AG09319 (cell line): Measurements from ENCODE around the gene NLRP5.
"Not testable (repeated sequence)": the region's sequence is repeated elsewhere in the genome, so short reads cannot be mapped to it uniquely, and the experiment has no call there.

ENCODE experiments used
- DNase-seq: peaks from one replicate; pipeline ENCODE4 v3.0.0-alpha.2; 2010; ENCODE audit warnings: low read depth; ENCODE audit errors: extremely low read depth
- TF ChIP-seq, protein P1 (sequence below): IDR thresholded peaks from 2 replicates; pipeline ENCODE4 v1.5.1; 2011; ENCODE audit warnings: low read depth, mild to moderate bottlenecking, inconsistent platforms, low read length, moderate library complexity

The NLRP5 gene

GRCh38 chr19:55986487-55986886 lies at the start of gene NLRP5:
Gene NLRP5, plus strand, starts transcription at chr19:55986775.
- no peak for DNase-seq
- TF ChIP-seq, protein P1, sequence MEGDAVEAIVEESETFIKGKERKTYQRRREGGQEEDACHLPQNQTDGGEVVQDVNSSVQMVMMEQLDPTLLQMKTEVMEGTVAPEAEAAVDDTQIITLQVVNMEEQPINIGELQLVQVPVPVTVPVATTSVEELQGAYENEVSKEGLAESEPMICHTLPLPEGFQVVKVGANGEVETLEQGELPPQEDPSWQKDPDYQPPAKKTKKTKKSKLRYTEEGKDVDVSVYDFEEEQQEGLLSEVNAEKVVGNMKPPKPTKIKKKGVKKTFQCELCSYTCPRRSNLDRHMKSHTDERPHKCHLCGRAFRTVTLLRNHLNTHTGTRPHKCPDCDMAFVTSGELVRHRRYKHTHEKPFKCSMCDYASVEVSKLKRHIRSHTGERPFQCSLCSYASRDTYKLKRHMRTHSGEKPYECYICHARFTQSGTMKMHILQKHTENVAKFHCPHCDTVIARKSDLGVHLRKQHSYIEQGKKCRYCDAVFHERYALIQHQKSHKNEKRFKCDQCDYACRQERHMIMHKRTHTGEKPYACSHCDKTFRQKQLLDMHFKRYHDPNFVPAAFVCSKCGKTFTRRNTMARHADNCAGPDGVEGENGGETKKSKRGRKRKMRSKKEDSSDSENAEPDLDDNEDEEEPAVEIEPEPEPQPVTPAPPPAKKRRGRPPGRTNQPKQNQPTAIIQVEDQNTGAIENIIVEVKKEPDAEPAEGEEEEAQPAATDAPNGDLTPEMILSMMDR = no peak

DNA sequence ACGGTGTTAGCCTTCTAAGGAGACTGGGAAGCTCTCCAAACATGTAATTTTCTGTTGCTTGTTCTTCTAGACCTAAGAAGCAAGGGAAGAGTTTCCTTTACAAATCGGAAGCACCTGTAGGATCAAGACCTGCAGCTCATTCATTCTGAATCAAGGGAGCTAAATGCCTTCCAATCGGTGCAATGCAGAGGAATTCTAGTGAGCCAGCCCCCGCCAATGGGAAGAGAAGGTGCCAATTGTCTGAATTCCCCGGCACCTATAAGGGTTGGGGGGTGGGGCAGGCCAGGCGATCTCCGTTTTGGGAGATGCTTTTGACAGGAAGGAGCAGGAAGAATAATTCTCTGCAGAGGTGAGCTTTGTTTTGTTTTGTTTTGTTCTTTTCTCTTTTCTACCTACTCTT lies 47.4 kb upstream of the NLRP5 start:
- DNase-seq = no peak
- TF ChIP-seq, protein P1 = no peak

GRCh38 chr19:55940306-55940705 lies 46.3 kb upstream of the NLRP5 start:
- no peak for DNase-seq
- TF ChIP-seq, protein P1 = no peak

- DNase-seq = no peak
- TF ChIP-seq, protein P1 = no peak
Measured at GRCh38 chr19:55947532-55947931, 39.0 kb upstream of the NLRP5 start, which contains the start of gene NLRP8. Gene NLRP8, plus strand, starts transcription at chr19:55947832.

DNA sequence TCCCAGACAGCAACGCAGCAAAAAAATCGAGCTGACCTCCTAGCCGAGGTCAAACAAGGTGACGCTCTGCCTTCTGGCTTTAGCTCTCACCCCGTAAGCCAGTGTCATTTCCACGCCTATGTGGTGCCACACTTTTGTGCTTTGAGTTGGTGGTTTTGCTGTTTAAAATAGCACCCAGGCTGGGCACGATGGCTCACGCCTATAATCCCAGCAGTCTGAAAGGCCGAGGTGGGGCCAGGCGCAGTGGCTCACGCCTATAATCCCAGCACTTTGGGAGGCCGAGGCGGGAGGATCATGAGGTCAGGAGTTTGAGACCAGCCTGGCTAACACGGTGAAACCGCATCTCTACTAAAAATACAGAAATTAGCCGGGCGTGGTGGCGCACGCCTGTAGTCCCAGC lies 36.0 kb upstream of the NLRP5 start:
- DNase-seq = not testable (repeated sequence)

DNA sequence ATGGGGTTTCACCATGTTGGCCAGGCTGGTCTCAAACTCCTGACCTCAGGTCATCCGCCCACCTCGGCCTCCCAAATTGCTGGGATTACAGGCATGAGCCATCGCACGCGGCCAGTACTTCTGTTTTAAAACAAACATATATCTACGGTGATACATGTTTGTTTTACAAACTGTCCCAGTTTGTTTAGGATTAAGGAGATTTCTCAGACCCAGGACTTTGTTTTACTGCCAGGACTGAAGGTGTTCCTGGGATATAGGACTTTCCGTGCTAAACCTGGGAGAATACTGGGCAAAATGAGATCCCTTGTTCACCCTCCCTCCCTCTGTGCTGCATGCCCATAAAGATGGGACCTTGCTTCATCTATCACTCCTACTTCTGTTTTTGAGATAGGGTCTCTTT lies 30.1 kb upstream of the NLRP5 start:
- TF ChIP-seq, protein P1 = no peak
- no peak for DNase-seq

GRCh38 chr19:55958356-55958755 lies 28.2 kb upstream of the NLRP5 start:
- TF ChIP-seq, protein P1 = no peak
- no peak for DNase-seq

- DNase-seq = no peak
- TF ChIP-seq, protein P1 = no peak
Measured at GRCh38 chr19:55959996-55960675, 26.4 kb upstream of the NLRP5 start.
